HL-60 (cell line): ENCODE data around the gene ARMC7.
"Not testable (repeated sequence)": the region's sequence is repeated elsewhere in the genome, so short reads cannot be mapped to it uniquely, and the experiment has no call there.

Experiments
- DNase-seq, 2 experiments: peaks; one replicate each; pipeline ENCODE4 v3.0.0-alpha.2; 2010 to 2020; ENCODE audit warnings: low read depth in 1 of 2, low spot score in 1 of 2
- H3K27ac ChIP-seq: fragments of 250-450 bp; sonication (Bioruptor Pico); replicated peaks from 2 replicates; pipeline ENCODE4 v1.5.1; 2020; ENCODE audit warnings: mild to moderate bottlenecking, moderate library complexity
- H3K27me3 ChIP-seq: fragments of 250-450 bp; sonication (Bioruptor Pico); 2 replicates; pipeline ENCODE4 v1.5.1; 2021; ENCODE audit warnings: mild to moderate bottlenecking, moderate library complexity; ENCODE audit not compliant: insufficient read depth, poor library complexity, severe bottlenecking
- H3K4me3 ChIP-seq: replicated peaks from 2 replicates; pipeline ENCODE4 v1.5.1; 2011; ENCODE audit warnings: mild to moderate bottlenecking, control low read depth, low read length; ENCODE audit not compliant: insufficient read depth
- CTCF ChIP-seq: IDR thresholded peaks from one replicate; pipeline ENCODE4 v1.5.1; 2011; ENCODE audit warnings: low read length, control low read depth, inconsistent platforms; ENCODE audit not compliant: insufficient read depth
- GABPA ChIP-seq: IDR thresholded peaks from 2 replicates; pipeline ENCODE4 v1.6.1; 2012; ENCODE audit warnings: low read depth
- POLR2AphosphoS5 ChIP-seq: IDR thresholded peaks from 2 replicates; pipeline ENCODE4 v1.6.1; 2012; ENCODE audit warnings: low read depth
- REST ChIP-seq: IDR thresholded peaks from 2 replicates; pipeline ENCODE4 v1.6.1; 2012; ENCODE audit warnings: low read depth; ENCODE audit not compliant: insufficient replicate concordance
- SPI1 ChIP-seq: IDR thresholded peaks from 2 replicates; pipeline ENCODE4 v1.6.1; 2012; ENCODE audit warnings: low read depth, mild to moderate bottlenecking, borderline replicate concordance

ARMC7 gene

GRCh38 chr17:75154195-75155106 lies 44.7 kb downstream of the ARMC7 start, which contains the start of gene JPT1:
Gene JPT1 (minus strand): TSS chr17:75154512. CDS start chr17:75154397, 115 bp downstream.
- TF ChIP-seq REST = peak; percentile 57
- TF ChIP-seq GABPA = peak; percentile 50; the same call in 1 of the 2 replicates
- TF ChIP-seq SPI1 = peak; percentile 27; the same call in 1 of the 2 replicates
- TF ChIP-seq POLR2AphosphoS5 = peak; percentile 98
- TF ChIP-seq CTCF = no peak
- Histone ChIP-seq H3K4me3 (peak within 1 kb of the TSS; percentile 73), H3K27ac (peak within 1 kb of the TSS; percentile 81), H3K27me3 (no peaks in the 10 kb centered on the region)
- DNase-seq = peak; percentile 96 to 100

GRCh38 chr17:75155191-75155601 lies 45.4 kb downstream of the ARMC7 start:
- TF ChIP-seq CTCF = no peak
- Histone ChIP-seq H3K4me3 (no peak overlapping the region), H3K27ac (peak overlapping the region; percentile 46), H3K27me3 (no peaks in the 10 kb centered on the region)
- no peak for DNase-seq

DNA sequence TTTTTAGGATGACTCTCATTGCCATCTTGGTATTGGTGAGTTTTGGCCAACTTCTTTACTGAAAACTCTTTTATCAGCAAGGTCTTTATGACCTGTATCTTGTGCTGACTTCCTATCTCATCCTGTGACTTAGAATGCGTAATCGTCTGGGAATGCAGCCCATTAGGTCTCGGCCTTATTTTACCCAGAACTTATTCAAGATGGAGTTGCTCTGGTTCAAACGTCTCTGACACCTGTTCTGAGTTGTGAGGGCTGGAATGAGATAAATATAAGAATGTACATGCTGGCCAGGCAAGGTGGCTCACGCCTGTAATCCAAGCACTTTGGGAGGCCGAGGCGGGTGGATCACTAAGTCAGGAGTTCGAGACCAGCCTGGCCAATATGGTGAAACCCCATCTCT lies 48.7 kb downstream of the ARMC7 start:
- not testable (repeated sequence) for DNase-seq, H3K27me3 ChIP-seq, H3K27ac ChIP-seq, H3K4me3 ChIP-seq

- H3K4me3 ChIP-seq = no peak overlapping the region
- TF ChIP-seq CTCF (no peak), POLR2AphosphoS5 (no peak), GABPA (no peak), SPI1 (no peak), REST (no peak)
- H3K27ac ChIP-seq = no peak overlapping the region
- H3K27me3 ChIP-seq = no peaks in the 10 kb centered on the region
- DNase-seq = no peak
Measured at GRCh38 chr17:75159196-75160031, 49.6 kb downstream of the ARMC7 start.
